HCT116 (cell line): ENCODE measurements around the gene ETF1. TPM values are rescaled to one million over a fixed set of nuclear protein-coding genes. Genes with fewer than 3 reads are reported as not detected.

Source experiments
- ATAC-seq: fragments of 200-7000 bp; cut with Tn5 transposase; 2 replicates; pipeline ENCODE4 v1.9.1; 2020; ENCODE audit warnings: mild to moderate bottlenecking, moderate library complexity
- BruUV-seq: library from RNA; stranded (reverse); fragments of 400-500 nt; replicated peaks from 2 replicates; lab custom pipeline; 2021; lab: Mats Ljungman, UMichigan
- CTCF ChIA-PET: fragments of 300-600 bp; sonication (Branson Sonifier 250); formaldehyde crosslinking; loops from one replicate; lab custom pipeline; 2021; ENCODE audit warnings: antibody characterized with exemption; lab: Charles Lee
- POLR2A ChIA-PET: fragments of 300-600, 350-600 bp; sonication (Branson Sonifier 250); formaldehyde crosslinking; loops from one replicate; lab custom pipeline; 2021; ENCODE audit warnings: antibody characterized with exemption; lab: Charles Lee
- RAD21 ChIA-PET, 2 experiments: fragments of 300-600 bp; sonication (Branson Sonifier 250); formaldehyde crosslinking; loops; one replicate each; lab custom pipeline; 2023; ENCODE audit warnings: low total read pairs in 2 of 2; ENCODE audit not compliant: uncharacterized antibody in 2 of 2, unreplicated experiment in 2 of 2, low non-redundant PET in 1 of 2; lab: Charles Lee
- DNase-seq: peaks from one replicate; pipeline ENCODE4 v3.0.0-alpha.2; 2010; ENCODE audit warnings: low read depth, low spot score
- H2AFZ ChIP-seq: fragments of 200-600 bp; shearing (Covaris generic), sonication (generic); 2 replicates; pipeline ENCODE4 v1.6.1; 2017; ENCODE audit warnings: low read depth, mixed run types, mixed read lengths, antibody characterized with exemption, low read length; ENCODE audit not compliant: poor library complexity, severe bottlenecking
- H3K27ac ChIP-seq: 2 replicates; pipeline ENCODE4 v1.5.1; 2012; ENCODE audit warnings: low read depth, low read length
- H3K27me3 ChIP-seq: fragments of 200-600 bp; sonication (generic); 2 replicates; pipeline ENCODE4 v1.6.1; 2016; ENCODE audit warnings: mixed run types, low read length, mixed read lengths; ENCODE audit not compliant: insufficient read depth
- H3K36me3 ChIP-seq, 2 experiments: fragments of 200-500 bp in 1 of 2; fragments of 200-600 bp in 1 of 2; sonication (Bioruptor generic) in 1 of 2; sonication (generic) in 1 of 2; 2 replicates each; pipeline versions ENCODE4 v1.5.1 to v1.6.1; 2014 to 2016; ENCODE audit warnings: low read length in 2 of 2, inconsistent platforms in 1 of 2, mixed read lengths in 1 of 2, mixed run types in 1 of 2; ENCODE audit not compliant: insufficient read depth in 2 of 2, control insufficient read depth in 1 of 2
- H3K4me1 ChIP-seq, 2 experiments: fragments of 200-600 bp in 1 of 2; sonication (generic) in 1 of 2; 2 replicates each; pipeline versions ENCODE4 v1.5.1 to v1.6.1; 2012 to 2017; ENCODE audit warnings: low read length in 2 of 2, inconsistent platforms in 1 of 2, mild to moderate bottlenecking in 1 of 2, mixed read lengths in 1 of 2, mixed run types in 1 of 2, moderate library complexity in 1 of 2; ENCODE audit not compliant: insufficient read depth in 2 of 2, control insufficient read depth in 1 of 2
- H3K4me2 ChIP-seq: fragments of 200-600 bp; sonication (generic); 2 replicates; pipeline ENCODE4 v1.6.1; 2017; ENCODE audit warnings: mixed run types, low read length, mixed read lengths
- H3K4me3 ChIP-seq, 2 experiments: fragments of 200-600 bp in 1 of 2; sonication (generic) in 1 of 2; replicated peaks in 1 of 2; 2 replicates each; pipeline ENCODE4 v1.5.1; 2011 to 2016; ENCODE audit warnings: low read length in 2 of 2, control low read depth in 1 of 2, low read depth in 1 of 2, mild to moderate bottlenecking in 1 of 2, mixed read lengths in 1 of 2, mixed run types in 1 of 2
- H3K79me2 ChIP-seq: fragments of 200-600 bp; sonication (generic); 2 replicates; pipeline ENCODE4 v1.6.1; 2017; ENCODE audit warnings: mild to moderate bottlenecking, mixed run types, low read length, moderate library complexity, mixed read lengths; ENCODE audit not compliant: insufficient read depth
- H3K9ac ChIP-seq: fragments of 200-600 bp; sonication (generic); 2 replicates; pipeline ENCODE4 v1.6.1; 2016; ENCODE audit warnings: low read length, mixed read lengths
- H3K9me2 ChIP-seq: fragments of 200-600 bp; sonication (generic), shearing (Covaris generic); 2 replicates; pipeline ENCODE4 v1.6.1; 2017; ENCODE audit warnings: mixed run types, mild to moderate bottlenecking, moderate library complexity; ENCODE audit not compliant: insufficient read depth
- H3K9me3 ChIP-seq, 2 experiments: fragments of 200-500 bp in 1 of 2; fragments of 200-600 bp in 1 of 2; sonication (Bioruptor generic) in 1 of 2; sonication (generic) in 1 of 2; 2 replicates each; pipeline ENCODE4 v1.6.1; 2014 to 2017; ENCODE audit warnings: low read length in 2 of 2, mixed read lengths in 2 of 2, inconsistent platforms in 1 of 2, low read depth in 1 of 2, mild to moderate bottlenecking in 1 of 2, mixed run types in 1 of 2, moderate library complexity in 1 of 2; ENCODE audit not compliant: control insufficient read depth in 1 of 2, insufficient read depth in 1 of 2
- H4K20me1 ChIP-seq: fragments of 200-600 bp; sonication (generic), shearing (Covaris generic); 2 replicates; pipeline ENCODE4 v1.6.1; 2017; ENCODE audit warnings: mixed run types, mild to moderate bottlenecking, moderate library complexity; ENCODE audit not compliant: insufficient read depth
- EGR1 ChIP-seq: IDR thresholded peaks from 2 replicates; pipeline ENCODE4 v1.6.1; 2012; ENCODE audit warnings: low read depth
- ELF1 ChIP-seq: IDR thresholded peaks from 2 replicates; pipeline ENCODE4 v1.6.1; 2012; ENCODE audit warnings: low read depth, borderline replicate concordance
- MAX ChIP-seq: IDR thresholded peaks from 2 replicates; pipeline ENCODE4 v1.6.1; 2012
- SIN3A ChIP-seq: IDR thresholded peaks from 2 replicates; pipeline ENCODE4 v1.6.1; 2012; ENCODE audit warnings: low read depth
- SP1 ChIP-seq: IDR thresholded peaks from 2 replicates; pipeline ENCODE4 v1.6.1; 2012; ENCODE audit warnings: low read depth
- intact Hi-C: fragments of 100-400 bp; cut with micrococcal nuclease; formaldehyde crosslinking; loops from 2 replicates; pipeline ENCODE4 v1.10.0; 2022
- total RNA-seq: library from RNA; stranded (reverse); gene quantifications from one replicate; pipeline ENCODE4 v1.2.1, GENCODE V29; 2021; ENCODE audit not compliant: unreplicated experiment

ETF1 gene
- total RNA-seq, 1 experiment from 2014 or later, result 178 TPM

- Histone ChIP-seq H3K4me2 (no peak overlapping the region), H3K4me1 (peaks cover 20 to 53% of the 10 kb centered on the region in 2 experiments)
- POLR2A ChIA-PET, result interaction anchor here (0.9 kb wide), 1 partner anchor 13 kb away, joined by 3 read pairs; no protein-coding TSS in a partner anchor
Observed at GRCh38 chr5:138489683-138490061, 53.4 kb downstream of the ETF1 start.

GRCh38 chr5:138488481-138488945 is 54.5 kb downstream of the ETF1 start:
- H3K9ac ChIP-seq, result no peak overlapping the region
- H3K4me3 ChIP-seq, result no peak overlapping the region
- peak overlapping the region; percentile 35; the same call in 1 of the 2 replicates for H3K4me2 ChIP-seq
- intact Hi-C loops, result no loop called here
- no peak overlapping the region for H3K27ac ChIP-seq
- no peak for ATAC-seq
- CTCF ChIA-PET, result no interaction called here
- H3K36me3 ChIP-seq, result no peaks in the 10 kb centered on the region
- no peaks in the 10 kb centered on the region for H4K20me1 ChIP-seq
- H3K27me3 ChIP-seq, result no peaks in the 10 kb centered on the region
- H3K9me2 ChIP-seq, result no peaks in the 10 kb centered on the region
- H2AFZ ChIP-seq, result no peak overlapping the region
- no peaks in the 10 kb centered on the region for H3K9me3 ChIP-seq
- TF ChIP-seq SIN3A (no peak), MAX (peak; percentile 34; the same call in 1 of the 2 replicates)
- TF ChIP-seq, all 23 proteins: peak for 1
- RAD21 ChIA-PET, result no interaction called here
- BruUV-seq, result no TSS peak
- H3K79me2 ChIP-seq, result no peaks in the 10 kb centered on the region
- POLR2A ChIA-PET, result no interaction called here
- DNase-seq, result no peak
- H3K4me1 ChIP-seq, result peaks cover 20 to 50% of the 10 kb centered on the region in 2 experiments

More at GRCh38 chr5:138489683-138490061, 53.4 kb downstream of the ETF1 start:
- no peaks in the 10 kb centered on the region for H3K9me2 ChIP-seq
- H3K36me3 ChIP-seq, result no peaks in the 10 kb centered on the region
- no peak overlapping the region for H3K27ac ChIP-seq
- CTCF ChIA-PET, result no interaction called here
- H2AFZ ChIP-seq, result no peak overlapping the region
- RAD21 ChIA-PET, result no interaction called here
- BruUV-seq, result no TSS peak
- no peaks in the 10 kb centered on the region for H4K20me1 ChIP-seq
- TF ChIP-seq SIN3A (no peak), ELF1 (no peak), SP1 (no peak), EGR1 (no peak), MAX (no peak)
- no peak overlapping the region for H3K9ac ChIP-seq
- H3K4me3 ChIP-seq, result no peak overlapping the region
- no peaks in the 10 kb centered on the region for H3K79me2 ChIP-seq
- intact Hi-C loops, result no loop called here
- DNase-seq (no peak), ATAC-seq (no peak)
- H3K9me3 ChIP-seq, result no peaks in the 10 kb centered on the region
- no peaks in the 10 kb centered on the region for H3K27me3 ChIP-seq
